Gastroesophageal sphincter (tissue), 3 donors: ENCODE data around the gene TYRO3.

Experiments
- CTCF ChIP-seq, 4 experiments: fragments of 200-600 bp in 2 of 4; fragments of 450-650 bp in 2 of 4; sonication (generic) in 1 of 4; IDR thresholded peaks; one replicate each; pipeline ENCODE4 v1.5.1; 2017 to 2019; ENCODE audit warnings: antibody characterized with exemption in 4 of 4, mild to moderate bottlenecking in 2 of 4, moderate library complexity in 2 of 4
- POLR2A ChIP-seq, 2 donors: fragments of 450-650 bp; IDR thresholded peaks; one replicate each; pipeline ENCODE4 v1.6.1; 2017; ENCODE audit warnings: antibody characterized with exemption in 2 of 2, mild to moderate bottlenecking in 2 of 2, moderate library complexity in 1 of 2
- POLR2AphosphoS5 ChIP-seq: sonication (generic); formaldehyde crosslinking; IDR thresholded peaks from one replicate; pipeline ENCODE4 v1.6.1; 2017; ENCODE audit warnings: antibody characterized with exemption

DNA sequence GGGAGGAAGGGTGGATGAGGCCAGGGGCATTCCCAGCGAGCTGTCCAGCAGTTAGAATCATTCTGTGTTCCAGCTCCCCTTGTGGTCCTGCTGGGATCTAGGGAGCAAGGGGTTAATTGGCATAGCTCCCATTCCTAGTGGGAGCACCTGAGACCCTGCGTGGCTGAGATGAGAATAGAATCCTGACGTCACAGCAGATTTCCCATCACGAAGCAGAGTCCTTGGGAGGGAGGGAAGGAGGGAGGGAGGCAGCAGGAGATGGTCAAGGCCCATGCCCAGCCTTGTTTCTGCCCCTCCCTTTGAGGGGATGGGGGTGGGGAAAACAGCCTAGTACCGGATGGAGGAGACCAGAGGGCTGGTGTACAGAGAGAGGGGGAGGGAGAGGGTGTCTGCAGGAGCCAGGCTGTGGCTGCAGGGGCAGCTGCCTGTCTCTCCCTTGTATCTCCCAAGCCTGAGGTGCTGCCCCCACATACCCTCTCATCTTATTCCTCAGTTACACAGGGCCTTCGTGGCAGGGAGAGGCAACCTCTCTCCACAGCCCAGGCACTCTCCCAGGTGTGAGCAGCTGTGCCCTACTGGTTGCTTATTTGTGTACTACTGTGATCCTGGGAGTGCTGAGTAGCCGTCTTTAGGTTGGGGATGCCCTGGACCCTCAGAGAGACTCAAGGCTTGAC lies 5.4 kb downstream of the TYRO3 start:
- TF ChIP-seq CTCF (IDR thresholded peaks at IDR 0.05) (no peak), POLR2A (IDR thresholded peaks at IDR 0.05) (no peak), POLR2AphosphoS5 (no peak)
